Neural cell (in vitro differentiated cells): Measurements from ENCODE around the gene RHEBL1.

Experiments
- EP300 ChIP-seq: fragments of 450-650 bp; conservative IDR thresholded peaks from 2 replicates; pipeline ENCODE4 v1.6.1; 2014; ENCODE audit warnings: antibody characterized with exemption, mild to moderate bottlenecking, moderate library complexity; ENCODE audit not compliant: poor library complexity, severe bottlenecking
- EZH2 ChIP-seq: fragments of 200-600, 300-800 bp; shearing (Covaris generic), sonication (generic); IDR thresholded peaks from 2 replicates; pipeline ENCODE4 v1.6.1; 2014; ENCODE audit warnings: antibody characterized with exemption, low read length, borderline replicate concordance, mild to moderate bottlenecking; ENCODE audit not compliant: insufficient read depth, poor library complexity, severe bottlenecking
- POLR2AphosphoS5 ChIP-seq: IDR thresholded peaks from 2 replicates; pipeline ENCODE4 v1.6.1; 2012
- RAD21 ChIP-seq: fragments of 450-650 bp; conservative IDR thresholded peaks from 2 replicates; pipeline ENCODE4 v1.6.1; 2014; ENCODE audit warnings: antibody characterized with exemption, mild to moderate bottlenecking, moderate library complexity
- SMC3 ChIP-seq: fragments of 450-650 bp; conservative IDR thresholded peaks from 2 replicates; pipeline ENCODE4 v1.6.1; 2014; ENCODE audit warnings: antibody characterized with exemption, mild to moderate bottlenecking, moderate library complexity; ENCODE audit not compliant: poor library complexity
- TF ChIP-seq, protein P1 (sequence below): fragments of 450-650 bp; IDR thresholded peaks from 2 replicates; pipeline ENCODE4 v1.5.1; 2014; ENCODE audit warnings: antibody characterized with exemption, mild to moderate bottlenecking, moderate library complexity; ENCODE audit not compliant: poor library complexity, severe bottlenecking

DNA sequence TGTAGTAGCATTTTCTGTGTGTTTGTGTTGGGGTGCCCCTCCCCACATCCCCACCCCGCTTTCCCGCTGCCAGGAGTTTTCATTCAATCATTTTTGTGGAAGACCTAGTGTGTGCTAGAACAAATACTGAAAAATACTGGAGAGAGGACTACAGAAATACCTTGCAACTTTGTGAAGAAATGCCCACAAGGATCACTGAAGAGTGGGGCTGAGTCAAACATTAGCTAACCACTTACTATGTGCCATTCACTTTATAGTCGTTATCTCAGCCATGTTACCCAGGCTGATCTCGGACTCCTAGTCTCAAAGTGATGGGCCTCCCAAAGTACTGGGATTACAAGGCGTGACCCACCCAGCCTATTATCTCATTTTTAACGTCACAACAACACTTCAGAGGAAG lies 41.4 kb upstream of the RHEBL1 start:
- TF ChIP-seq SMC3 (no peak), RAD21 (no peak), POLR2AphosphoS5 (no peak), EZH2 (no peak), EP300 (no peak)
- TF ChIP-seq, protein P1, sequence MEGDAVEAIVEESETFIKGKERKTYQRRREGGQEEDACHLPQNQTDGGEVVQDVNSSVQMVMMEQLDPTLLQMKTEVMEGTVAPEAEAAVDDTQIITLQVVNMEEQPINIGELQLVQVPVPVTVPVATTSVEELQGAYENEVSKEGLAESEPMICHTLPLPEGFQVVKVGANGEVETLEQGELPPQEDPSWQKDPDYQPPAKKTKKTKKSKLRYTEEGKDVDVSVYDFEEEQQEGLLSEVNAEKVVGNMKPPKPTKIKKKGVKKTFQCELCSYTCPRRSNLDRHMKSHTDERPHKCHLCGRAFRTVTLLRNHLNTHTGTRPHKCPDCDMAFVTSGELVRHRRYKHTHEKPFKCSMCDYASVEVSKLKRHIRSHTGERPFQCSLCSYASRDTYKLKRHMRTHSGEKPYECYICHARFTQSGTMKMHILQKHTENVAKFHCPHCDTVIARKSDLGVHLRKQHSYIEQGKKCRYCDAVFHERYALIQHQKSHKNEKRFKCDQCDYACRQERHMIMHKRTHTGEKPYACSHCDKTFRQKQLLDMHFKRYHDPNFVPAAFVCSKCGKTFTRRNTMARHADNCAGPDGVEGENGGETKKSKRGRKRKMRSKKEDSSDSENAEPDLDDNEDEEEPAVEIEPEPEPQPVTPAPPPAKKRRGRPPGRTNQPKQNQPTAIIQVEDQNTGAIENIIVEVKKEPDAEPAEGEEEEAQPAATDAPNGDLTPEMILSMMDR, result no peak
